Astrocyte (in vitro differentiated cells and primary cell): ENCODE results near the gene MICAL3. TPM values are rescaled to one million over a fixed set of nuclear protein-coding genes. Genes with fewer than 3 reads are reported as not detected.

Source experiments
- DNase-seq: peaks from one replicate; pipeline ENCODE4 v3.0.0-alpha.2; 2010; ENCODE audit warnings: low read depth
- FAIRE-seq: peaks from 2 replicates; lab custom pipeline; 2011; peaks lifted over from hg19 to GRCh38; lab: Jason Lieb, UNC
- H2AFZ ChIP-seq: 2 replicates; pipeline ENCODE4 v1.6.0; 2012; ENCODE audit warnings: low read depth, low read length, inconsistent platforms
- H3K27ac ChIP-seq: 2 replicates; pipeline ENCODE4 v1.5.1; 2011; ENCODE audit warnings: low read depth, low read length, inconsistent platforms
- H3K27me3 ChIP-seq: 2 replicates; pipeline ENCODE4 v1.6.0; 2011; ENCODE audit warnings: low read length, inconsistent platforms; ENCODE audit not compliant: insufficient read depth
- H3K36me3 ChIP-seq: 2 replicates; pipeline ENCODE4 v1.5.1; 2011; ENCODE audit warnings: low read length, inconsistent platforms; ENCODE audit not compliant: insufficient read depth
- H3K4me1 ChIP-seq: 2 replicates; pipeline ENCODE4 v1.5.1; 2011; ENCODE audit warnings: low read length, inconsistent platforms; ENCODE audit not compliant: insufficient read depth
- H3K4me2 ChIP-seq: 2 replicates; pipeline ENCODE4 v1.6.0; 2012; ENCODE audit warnings: low read length, inconsistent platforms
- H3K4me3 ChIP-seq: 2 replicates; pipeline ENCODE4 v1.5.1; 2011; ENCODE audit warnings: low read depth, mild to moderate bottlenecking, low read length, inconsistent platforms; ENCODE audit not compliant: insufficient read depth
- H3K79me2 ChIP-seq: 2 replicates; pipeline ENCODE4 v1.6.0; 2012; ENCODE audit warnings: mild to moderate bottlenecking, low read length, inconsistent platforms; ENCODE audit not compliant: insufficient read depth
- H3K9ac ChIP-seq: 2 replicates; pipeline ENCODE4 v1.6.0; 2012; ENCODE audit warnings: mild to moderate bottlenecking, low read length, inconsistent platforms
- H3K9me3 ChIP-seq: 2 replicates; pipeline ENCODE4 v1.5.1; 2012; ENCODE audit warnings: low read depth, mild to moderate bottlenecking, low read length, inconsistent platforms; ENCODE audit not compliant: insufficient read depth
- H4K20me1 ChIP-seq: 2 replicates; pipeline ENCODE4 v1.6.0; 2012; ENCODE audit warnings: low read length, inconsistent platforms; ENCODE audit not compliant: insufficient read depth
- H3K27ac Mint-ChIP-seq: one replicate; pipeline ENCODE4 v1.8.0; 2021; ENCODE audit warnings: mild to moderate bottlenecking, mixed read lengths; ENCODE audit not compliant: unreplicated experiment
- H3K27me3 Mint-ChIP-seq: one replicate; pipeline ENCODE4 v1.8.0; 2021; ENCODE audit warnings: low read depth, mixed read lengths; ENCODE audit not compliant: unreplicated experiment
- H3K36me3 Mint-ChIP-seq: one replicate; pipeline ENCODE4 v1.8.0; 2021; ENCODE audit warnings: low read depth, mixed read lengths; ENCODE audit not compliant: unreplicated experiment
- H3K4me1 Mint-ChIP-seq: one replicate; pipeline ENCODE4 v1.8.0; 2021; ENCODE audit warnings: low read depth, mixed read lengths; ENCODE audit not compliant: unreplicated experiment
- H3K4me3 Mint-ChIP-seq: one replicate; pipeline ENCODE4 v1.8.0; 2021; ENCODE audit warnings: mild to moderate bottlenecking, moderate library complexity, mixed read lengths; ENCODE audit not compliant: unreplicated experiment
- H3K9me3 Mint-ChIP-seq: one replicate; pipeline ENCODE4 v1.8.0; 2021; ENCODE audit warnings: mild to moderate bottlenecking, mixed read lengths; ENCODE audit not compliant: unreplicated experiment
- CTCF ChIP-seq: IDR thresholded peaks from 2 replicates; pipeline ENCODE4 v1.5.1; 2011; ENCODE audit warnings: low read depth, mild to moderate bottlenecking, inconsistent platforms, low read length, moderate library complexity; ENCODE audit not compliant: insufficient read depth
- EZH2 ChIP-seq: IDR thresholded peaks from 2 replicates; pipeline ENCODE4 v1.6.1; 2012; ENCODE audit warnings: mild to moderate bottlenecking, low read length, inconsistent platforms; ENCODE audit not compliant: insufficient read depth
- total RNA-seq: library from RNA; stranded (reverse); gene quantifications from 2 replicates; pipeline ENCODE4 v1.2.1, GENCODE V29; 2021

The MICAL3 gene
- total RNA-seq, 1 donor from 2014 or later, result 113 TPM

GRCh38 chr22:17881366-17881765 lies 143.0 kb downstream of the MICAL3 start:
- H3K9me3 Mint-ChIP-seq, result no peaks in the 10 kb centered on the region
- H3K36me3 Mint-ChIP-seq, result peaks cover 22% of the 10 kb centered on the region
- no peaks in the 10 kb centered on the region for H3K27me3 Mint-ChIP-seq
- no peaks in the 10 kb centered on the region for H3K9me3 ChIP-seq
- H3K27ac Mint-ChIP-seq, result no peak overlapping the region
- H3K4me2 ChIP-seq, result no peak overlapping the region
- H3K36me3 ChIP-seq, result peaks cover 4% of the 10 kb centered on the region
- peaks cover 54% of the 10 kb centered on the region for H4K20me1 ChIP-seq
- no peak overlapping the region for H3K4me3 Mint-ChIP-seq
- TF ChIP-seq CTCF (no peak), EZH2 (no peak)
- no peak overlapping the region for H2AFZ ChIP-seq
- DNase-seq (no peak), FAIRE-seq (no peak)
- H3K4me1 ChIP-seq, result peaks cover 8% of the 10 kb centered on the region
- no peaks in the 10 kb centered on the region for H3K27me3 ChIP-seq
- H3K9ac ChIP-seq, result no peak overlapping the region
- H3K79me2 ChIP-seq, result no peaks in the 10 kb centered on the region
- peaks cover 15% of the 10 kb centered on the region for H3K4me1 Mint-ChIP-seq
- no peak overlapping the region for H3K4me3 ChIP-seq
- H3K27ac ChIP-seq, result no peak overlapping the region

- no peak overlapping the region for H3K9ac ChIP-seq
- H3K9me3 ChIP-seq, result no peaks in the 10 kb centered on the region
- DNase-seq (no peak), FAIRE-seq (no peak)
- H3K4me3 ChIP-seq, result no peak overlapping the region
- H3K27me3 ChIP-seq, result no peaks in the 10 kb centered on the region
- Mint-ChIP-seq H3K27ac (no peak overlapping the region), H3K36me3 (peaks cover 22% of the 10 kb centered on the region), H3K27me3 (no peaks in the 10 kb centered on the region), H3K4me3 (no peak overlapping the region), H3K4me1 (peaks cover 15% of the 10 kb centered on the region), H3K9me3 (no peaks in the 10 kb centered on the region)
- H3K27ac ChIP-seq, result no peak overlapping the region
- H3K4me2 ChIP-seq, result no peak overlapping the region
- peaks cover under 1% of the 10 kb centered on the region for H3K36me3 ChIP-seq
- H3K79me2 ChIP-seq, result no peaks in the 10 kb centered on the region
- H3K4me1 ChIP-seq, result peaks cover 8% of the 10 kb centered on the region
- H4K20me1 ChIP-seq, result peaks cover 58% of the 10 kb centered on the region
- no peak overlapping the region for H2AFZ ChIP-seq
- TF ChIP-seq CTCF (no peak), EZH2 (no peak)
Measured at GRCh38 chr22:17880468-17880867, 143.9 kb downstream of the MICAL3 start.

GRCh38 chr22:17880020-17880419 lies 144.3 kb downstream of the MICAL3 start:
- Histone ChIP-seq H2AFZ (no peak overlapping the region), H3K9me3 (no peaks in the 10 kb centered on the region), H3K4me1 (peaks cover 8% of the 10 kb centered on the region), H3K9ac (no peak overlapping the region), H3K4me2 (no peak overlapping the region), H3K27me3 (no peaks in the 10 kb centered on the region), H3K4me3 (no peak overlapping the region), H4K20me1 (peaks cover 57% of the 10 kb centered on the region), H3K36me3 (peaks cover 3% of the 10 kb centered on the region), H3K27ac (no peak overlapping the region), H3K79me2 (no peaks in the 10 kb centered on the region)
- TF ChIP-seq EZH2, result no peak
- no peak for TF ChIP-seq CTCF
- H3K4me1 Mint-ChIP-seq, result peaks cover 13% of the 10 kb centered on the region
- peaks cover 22% of the 10 kb centered on the region for H3K36me3 Mint-ChIP-seq
- no peak overlapping the region for H3K4me3 Mint-ChIP-seq
- no peak for DNase-seq
- no peak overlapping the region for H3K27ac Mint-ChIP-seq
- H3K9me3 Mint-ChIP-seq, result no peaks in the 10 kb centered on the region
- no peaks in the 10 kb centered on the region for H3K27me3 Mint-ChIP-seq
- FAIRE-seq, result no peak
